Activated CD8-positive, alpha-beta memory T cell treated with anti-CD3 and anti-CD28 coated beads for 48 hours (primary cell): Measurements from ENCODE around the gene C16orf96.

Experiments used
- DNase-seq, 3 experiments: peaks; one replicate each; pipeline ENCODE4 v3.0.0-alpha.2; 2020; ENCODE audit warnings: low read depth in 2 of 3, low spot score in 2 of 3

Gene C16orf96

DNA sequence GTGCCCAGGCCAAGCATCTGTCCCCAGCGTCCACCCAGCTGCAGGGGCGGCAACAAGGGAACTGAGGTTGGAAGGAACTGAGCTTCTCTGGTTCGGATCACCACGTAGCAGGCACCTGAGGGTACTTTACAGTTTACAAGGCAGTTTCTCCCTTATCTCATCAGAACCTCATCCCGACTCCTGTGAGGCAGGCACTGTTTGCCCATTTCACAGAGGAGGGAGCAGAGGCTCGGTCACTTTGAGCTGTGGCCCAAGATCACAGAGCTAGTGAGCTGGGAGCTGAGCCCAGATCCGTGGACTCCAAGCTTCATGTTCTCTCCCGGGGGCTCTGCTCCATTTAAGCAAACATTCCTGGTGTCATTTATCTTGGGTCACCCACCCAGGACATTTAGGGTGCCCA is 43.4 kb downstream of the C16orf96 start:
- no peak for DNase-seq

DNA sequence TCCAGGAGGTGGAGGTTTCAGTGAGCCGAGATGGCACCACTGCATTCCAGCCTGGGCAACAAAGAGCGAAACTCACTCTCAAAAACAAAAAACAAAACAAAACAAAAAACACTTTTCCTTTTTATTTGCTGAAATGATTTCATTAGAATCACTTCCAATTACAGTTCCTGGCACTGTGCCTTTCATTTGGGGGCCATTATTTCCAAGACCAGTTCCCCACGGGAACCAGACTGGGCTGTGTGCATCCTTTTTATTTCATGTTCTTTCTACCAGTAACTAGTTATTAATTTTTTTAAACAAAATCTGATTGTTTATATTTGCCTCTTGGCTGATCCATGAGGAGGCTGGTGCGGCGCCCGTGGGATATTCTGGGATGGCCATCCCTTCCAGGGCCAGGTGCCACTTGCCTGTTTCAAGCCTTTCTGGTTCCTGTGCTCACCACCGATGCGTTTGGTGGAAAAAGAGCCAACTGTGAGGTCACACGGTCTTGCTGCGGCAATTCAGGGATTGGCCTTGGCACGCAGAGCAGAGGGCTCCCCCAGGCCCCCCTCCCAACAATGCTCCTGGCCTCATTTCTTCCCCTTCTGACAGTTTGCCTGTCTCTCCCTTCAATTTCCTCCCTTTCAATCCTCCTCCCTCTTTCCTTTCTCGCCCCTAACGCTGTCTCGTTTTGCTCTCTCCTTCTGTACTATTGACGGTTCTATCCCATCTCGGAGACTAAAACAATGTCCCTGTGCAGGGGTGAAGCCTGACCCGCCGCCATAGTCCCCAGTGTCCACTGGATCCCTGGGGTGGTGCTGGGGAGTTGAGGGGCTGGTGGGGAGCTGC is 45.1 kb downstream of the C16orf96 start:
- DNase-seq: no peak

DNA sequence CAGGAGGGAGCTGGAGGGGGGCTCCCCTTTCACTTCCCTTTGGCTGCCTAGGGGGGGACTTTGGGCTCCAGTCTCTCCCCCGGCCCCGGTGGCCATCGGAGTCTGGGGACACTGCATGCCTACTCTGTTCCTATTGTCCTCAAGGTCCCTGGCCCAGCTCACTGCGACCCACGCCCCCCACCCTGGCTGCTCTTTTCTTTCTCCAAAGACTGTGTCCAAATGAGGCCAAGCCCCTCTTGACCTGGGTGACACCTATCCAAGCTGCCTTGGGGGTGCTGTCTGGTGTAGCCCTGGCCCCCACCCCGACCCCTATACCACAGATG is 45.7 kb downstream of the C16orf96 start:
- no peak for DNase-seq

GRCh38 chr16:4602331-4602730 is 46.2 kb downstream of the C16orf96 start:
- no peak for DNase-seq

DNA sequence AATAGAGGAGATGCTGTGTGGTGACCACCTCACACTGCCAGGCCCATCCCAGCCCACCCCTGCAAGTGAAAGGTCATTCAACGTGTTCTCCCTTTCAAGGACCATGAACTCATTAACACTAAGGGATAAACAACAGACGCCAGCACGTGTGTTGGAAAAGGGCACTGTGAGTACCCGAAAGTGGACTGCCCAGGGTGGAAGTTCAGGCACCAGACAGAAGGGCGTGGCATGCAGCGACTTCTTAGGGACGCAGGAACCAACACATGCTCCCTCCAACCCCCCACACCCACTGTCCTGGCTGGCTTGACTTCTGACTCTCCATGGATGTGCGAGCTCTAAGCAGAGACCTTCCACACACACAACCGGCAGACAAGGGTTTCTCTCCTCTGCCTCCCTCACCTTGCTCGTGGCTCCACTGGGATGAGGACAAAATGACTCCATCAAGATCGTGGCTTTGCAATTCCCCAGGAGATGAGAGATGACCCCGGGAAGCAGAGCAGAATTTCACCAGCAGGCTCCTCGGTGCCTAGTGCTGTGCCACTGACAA is 47.6 kb downstream of the C16orf96 start:
- no peak for DNase-seq

GRCh38 chr16:4604401-4604800 is 48.3 kb downstream of the C16orf96 start:
- no peak for DNase-seq

DNA sequence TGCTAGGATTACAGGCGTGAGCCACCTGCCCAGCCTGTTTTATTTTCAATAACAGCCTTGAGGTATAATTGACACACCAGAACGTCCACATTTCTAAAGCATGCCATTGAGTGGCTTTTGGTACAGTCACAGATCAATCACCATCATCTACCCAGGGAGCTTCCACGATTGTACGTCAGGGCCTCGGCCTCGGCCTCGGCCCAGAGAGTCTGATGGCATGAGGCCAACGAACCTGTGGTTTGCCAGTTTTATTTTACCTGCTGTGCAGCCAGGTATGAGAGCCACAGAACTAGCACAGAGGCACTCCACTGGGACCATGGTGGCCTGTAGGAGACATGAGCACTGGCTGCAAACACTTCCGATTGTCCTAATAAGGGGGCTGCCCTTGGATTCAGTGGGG is 50.2 kb downstream of the C16orf96 start:
- no peak for DNase-seq

DNA sequence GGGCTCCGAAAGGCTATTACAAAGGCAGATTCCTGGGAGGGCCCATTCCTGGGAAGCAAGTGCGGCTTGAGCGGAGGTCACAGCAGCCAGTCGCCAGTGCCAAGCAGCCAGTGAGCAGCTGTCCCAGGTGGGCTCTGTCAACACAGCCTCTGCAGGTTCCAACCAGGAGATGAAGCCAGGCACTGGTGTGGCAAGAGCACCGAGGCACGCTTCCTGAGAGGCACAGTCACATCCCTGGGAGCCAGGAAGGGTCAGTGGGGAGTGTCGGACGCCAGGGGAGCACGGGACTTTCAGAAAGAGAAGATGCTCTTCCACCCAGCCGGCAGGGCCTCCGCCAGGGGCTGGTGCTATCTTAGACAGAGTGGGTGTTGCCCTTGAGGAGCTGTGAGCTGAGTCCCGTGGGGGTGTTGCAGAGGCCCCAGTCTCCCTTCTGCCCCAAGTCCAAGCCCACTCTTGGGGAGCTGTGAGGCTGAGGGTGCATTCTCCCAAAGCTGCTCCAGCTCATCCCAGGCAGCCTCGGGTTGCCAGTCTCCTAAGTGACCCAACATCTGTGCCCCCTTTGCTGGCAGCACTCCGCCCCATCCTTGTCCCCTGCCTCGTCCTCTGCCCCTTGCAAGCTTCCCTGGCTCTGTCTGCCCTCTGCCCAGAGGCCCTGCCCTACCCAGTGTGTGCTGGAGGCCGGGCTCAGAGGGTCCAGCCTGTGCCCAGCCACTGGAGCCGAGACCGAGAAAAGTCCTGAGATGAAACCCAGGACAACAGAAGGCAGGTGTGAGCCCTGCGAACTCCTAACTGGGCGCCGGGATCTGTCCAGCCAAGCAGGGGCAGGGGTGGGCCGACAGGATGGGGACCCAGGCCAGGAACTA is 51.9 kb downstream of the C16orf96 start:
- no peak for DNase-seq

- no peak for DNase-seq
Measured at GRCh38 chr16:4608704-4608980, 52.5 kb downstream of the C16orf96 start.

DNA sequence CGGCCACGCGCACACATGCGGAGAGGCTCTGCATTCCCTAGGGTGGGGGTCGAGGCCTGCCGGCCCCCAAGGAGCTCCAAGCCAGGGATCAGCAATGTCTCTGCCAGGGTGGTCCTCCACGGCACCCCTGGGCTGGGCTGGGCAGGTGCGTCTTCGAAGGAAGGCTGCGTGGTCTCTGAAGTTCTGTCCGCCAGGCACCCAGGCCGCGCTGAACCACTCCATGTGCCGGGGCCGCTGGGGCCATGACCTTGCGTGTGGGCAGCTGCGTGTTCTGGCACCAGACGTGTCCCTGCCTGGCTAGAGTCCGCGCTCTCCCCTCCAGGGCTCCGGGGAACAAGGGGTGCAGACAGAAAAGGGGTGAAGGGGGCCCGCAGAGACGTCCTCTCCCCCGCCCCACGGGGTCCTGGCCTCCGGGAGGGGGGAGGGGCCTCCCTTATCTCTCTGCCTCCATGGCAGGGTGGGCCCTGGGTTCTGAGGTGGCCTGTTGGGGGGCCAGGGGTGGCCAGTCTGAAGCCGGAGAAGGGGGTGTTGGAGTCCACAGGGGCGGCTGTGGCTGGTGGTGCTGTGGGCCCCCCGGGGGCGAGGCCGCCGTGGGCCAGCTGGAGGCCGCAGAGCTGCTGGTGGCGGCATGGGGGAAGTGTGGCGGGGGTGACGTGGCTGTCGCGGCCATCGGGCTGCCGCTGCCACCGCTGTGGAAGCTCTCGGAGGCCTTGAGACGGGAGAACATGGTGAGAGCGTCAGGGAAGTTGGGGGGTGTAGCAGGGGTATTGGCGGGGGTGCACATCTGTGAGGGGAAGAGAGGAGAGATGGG is 53.3 kb downstream of the C16orf96 start:
- no peak for DNase-seq

DNA sequence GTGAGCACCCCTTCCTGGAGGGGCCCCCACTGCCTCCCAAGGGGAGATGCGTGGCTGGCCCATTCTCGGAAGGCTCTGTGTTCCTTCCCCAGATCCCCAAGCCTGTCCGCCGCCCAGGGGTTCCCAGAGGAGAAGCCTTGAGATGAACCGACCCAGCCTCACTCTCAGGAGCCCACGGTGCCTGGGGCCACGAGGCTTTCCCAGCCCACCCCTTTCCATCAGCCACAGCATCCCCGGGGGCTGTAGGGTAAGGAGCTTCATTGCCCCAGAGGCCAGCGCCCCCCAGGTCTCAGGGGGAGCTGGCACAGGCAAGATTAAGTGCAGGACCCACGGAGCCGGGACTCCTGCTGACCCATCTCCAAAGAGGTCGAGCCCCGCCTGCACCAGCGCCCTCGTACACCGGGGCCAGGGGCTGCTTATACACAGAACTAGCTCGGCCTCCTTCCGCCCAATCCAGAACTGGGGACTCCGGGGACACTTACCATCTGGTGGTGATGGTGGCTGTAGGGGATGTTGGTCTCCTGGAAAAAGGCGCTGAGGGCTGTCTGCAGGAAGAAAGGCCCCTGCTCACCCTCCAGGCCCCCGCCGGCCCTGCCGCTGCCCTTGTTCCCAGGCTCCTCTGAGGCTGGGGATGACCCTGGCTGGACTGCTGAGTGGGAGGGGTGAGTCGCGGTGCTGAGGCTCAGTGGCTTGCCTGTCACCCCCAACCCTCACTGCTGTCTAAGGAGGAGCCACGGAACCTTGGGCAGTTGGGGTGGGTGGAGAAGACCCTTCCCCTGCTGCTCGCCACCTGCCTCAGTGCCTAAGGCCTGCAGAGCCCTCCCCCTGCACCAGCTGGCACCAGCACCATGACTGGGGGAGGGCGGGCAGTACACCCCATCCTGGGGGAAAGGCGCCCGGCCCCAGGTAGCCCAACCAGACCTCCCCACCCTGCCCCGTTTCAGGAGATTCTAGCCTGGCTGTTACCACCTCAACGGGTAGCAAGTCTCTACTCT is 54.2 kb downstream of the C16orf96 start:
- DNase-seq: no peak

GRCh38 chr16:4611337-4612021 is 55.3 kb downstream of the C16orf96 start:
- DNase-seq: no peak

DNA sequence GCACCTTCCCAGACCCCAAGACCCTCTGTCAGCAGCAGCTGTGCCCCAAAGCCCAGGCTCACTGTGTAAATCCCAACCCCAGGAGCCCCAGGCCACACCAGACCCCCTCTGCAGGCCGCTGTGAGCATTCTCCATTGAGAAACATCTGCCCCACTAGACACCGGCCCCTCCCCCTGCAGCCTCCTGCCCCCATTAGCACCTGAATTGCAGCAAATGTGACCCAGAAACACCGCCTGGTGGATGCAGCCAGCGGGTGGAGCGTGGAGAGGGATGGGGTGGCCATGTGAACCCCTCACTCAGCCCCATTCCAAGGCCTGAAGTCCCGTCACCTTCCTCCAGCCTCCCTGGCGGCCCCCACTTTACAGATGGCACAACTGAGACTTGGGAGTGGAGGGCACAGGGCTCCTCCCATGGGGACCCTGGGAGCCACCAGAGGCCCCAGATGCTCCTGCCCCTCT is 56.4 kb downstream of the C16orf96 start:
- DNase-seq: no peak

GRCh38 chr16:4612977-4613635 is 57.0 kb downstream of the C16orf96 start:
- DNase-seq: no peak

GRCh38 chr16:4613636-4614570 is 57.8 kb downstream of the C16orf96 start:
- DNase-seq: no peak

DNA sequence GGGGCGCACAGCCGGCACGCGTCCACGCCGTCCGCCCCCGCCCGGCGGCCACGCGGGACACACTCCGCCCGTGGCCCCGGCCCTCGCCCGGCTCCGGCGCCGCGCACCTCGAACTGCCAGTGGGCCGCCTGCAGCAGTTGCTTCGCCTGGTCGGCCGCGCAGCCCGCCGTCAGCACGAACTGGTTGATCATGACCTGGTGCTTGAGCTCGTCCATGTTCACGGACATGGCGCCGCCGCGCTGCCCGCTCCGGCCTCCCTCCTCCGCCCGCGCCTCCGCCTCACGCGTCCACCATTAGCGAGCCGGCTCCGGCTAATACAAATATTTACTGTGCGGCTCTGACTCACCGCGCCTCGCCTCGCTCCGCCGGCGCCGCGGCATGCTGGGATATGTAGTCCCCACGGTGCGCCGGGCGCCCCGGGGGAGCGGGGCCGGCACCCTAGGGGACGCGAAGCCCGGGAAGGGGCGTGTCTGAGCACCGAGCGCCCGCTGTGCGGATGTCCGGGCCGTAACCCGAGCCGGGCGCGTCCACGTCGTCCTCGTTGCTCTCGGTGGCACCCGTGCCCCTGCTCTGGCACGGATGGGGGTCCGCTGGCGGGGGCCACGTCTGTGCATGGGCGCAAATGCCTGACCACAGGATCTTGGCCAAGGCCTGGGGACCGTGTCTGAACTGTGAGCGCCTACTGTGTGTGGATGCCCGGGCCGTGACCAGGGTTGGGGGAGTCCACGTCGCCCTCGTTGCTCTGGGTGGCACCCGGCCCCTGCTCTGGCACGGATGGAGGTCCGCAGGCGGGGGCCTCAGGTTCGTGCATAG is 58.6 kb downstream of the C16orf96 start, which contains the start of gene UBALD1:
TSS of gene UBALD1 (minus strand) at position 318 of the 813 bp plus-strand sequence. CDS start at position 227, 91 bp downstream.
- peak; percentile 60 to 68 (median 67) for DNase-seq
